Fibroblast of skin of right biceps (primary cell): ENCODE results near the gene DOHH.
A peak's percentile ranks its signal among the peaks of the same experiment; 100 is the strongest.
"Not testable (repeated sequence)": the region's sequence is repeated elsewhere in the genome, so short reads cannot be mapped to it uniquely, and the experiment has no call there.

Experiments
- DNase-seq: peaks from one replicate; pipeline ENCODE4 v3.0.0-alpha.2; 2013

Gene DOHH

DNA sequence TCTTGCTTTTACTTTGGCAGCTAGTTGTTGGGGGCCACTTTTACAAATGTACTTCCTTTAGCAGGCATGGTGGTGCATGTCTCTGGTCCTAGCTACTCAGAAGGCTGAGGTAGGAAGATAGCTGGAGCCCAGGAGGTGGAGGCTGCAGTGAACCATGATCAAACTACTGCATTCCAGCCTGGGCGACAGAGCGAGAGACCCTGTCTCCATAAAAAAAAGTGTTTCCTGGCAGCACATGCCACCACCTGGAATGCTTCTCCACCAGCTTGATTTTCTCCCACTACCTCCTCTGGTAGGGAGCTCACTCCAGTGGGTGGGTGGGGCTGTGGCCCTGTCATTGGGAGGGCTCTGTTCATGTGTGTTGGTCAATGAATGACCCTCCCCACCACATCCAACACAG lies 18.2 kb upstream of the DOHH start:
- DNase-seq, result no peak

DNA sequence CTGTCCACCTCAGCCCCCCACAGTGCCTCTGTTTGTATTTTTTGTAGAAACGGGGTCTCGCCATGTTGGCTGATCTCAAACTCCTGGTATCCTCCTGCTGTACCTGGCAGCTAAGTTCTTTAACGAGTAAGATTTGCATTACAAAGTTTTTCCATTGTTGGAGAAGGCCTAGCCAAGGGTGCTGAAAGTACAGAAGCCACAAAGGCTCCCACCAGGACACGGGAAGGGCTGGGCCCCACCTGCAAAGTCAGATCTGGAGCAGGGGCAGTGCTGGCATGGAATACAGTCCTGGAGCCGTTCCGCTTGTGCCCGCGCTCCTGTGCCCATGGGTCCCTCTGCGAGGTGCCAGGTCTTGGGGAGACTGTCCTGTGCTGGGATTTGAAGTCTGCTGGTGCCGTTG lies 17.8 kb upstream of the DOHH start:
- no peak for DNase-seq

DNA sequence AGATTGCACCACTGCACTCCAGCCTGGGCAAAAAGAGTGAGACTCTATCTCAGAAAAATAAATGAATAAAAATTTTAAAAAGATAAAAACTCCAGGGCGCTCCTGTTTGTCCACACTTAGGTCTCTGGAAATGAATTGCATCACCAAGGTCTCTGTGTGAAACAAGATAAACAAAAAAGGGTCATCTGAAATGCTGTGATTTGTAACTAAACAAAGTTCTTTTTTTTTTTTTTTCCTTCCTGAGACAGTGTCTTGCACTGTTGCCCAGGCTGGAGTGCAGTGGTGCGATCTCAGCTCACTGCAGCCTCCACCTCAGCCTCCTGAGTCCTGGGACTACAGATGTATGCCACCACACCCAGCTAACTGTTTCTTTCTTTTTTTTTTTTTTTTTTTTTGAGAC lies 17.2 kb upstream of the DOHH start:
- no peak for DNase-seq

DNA sequence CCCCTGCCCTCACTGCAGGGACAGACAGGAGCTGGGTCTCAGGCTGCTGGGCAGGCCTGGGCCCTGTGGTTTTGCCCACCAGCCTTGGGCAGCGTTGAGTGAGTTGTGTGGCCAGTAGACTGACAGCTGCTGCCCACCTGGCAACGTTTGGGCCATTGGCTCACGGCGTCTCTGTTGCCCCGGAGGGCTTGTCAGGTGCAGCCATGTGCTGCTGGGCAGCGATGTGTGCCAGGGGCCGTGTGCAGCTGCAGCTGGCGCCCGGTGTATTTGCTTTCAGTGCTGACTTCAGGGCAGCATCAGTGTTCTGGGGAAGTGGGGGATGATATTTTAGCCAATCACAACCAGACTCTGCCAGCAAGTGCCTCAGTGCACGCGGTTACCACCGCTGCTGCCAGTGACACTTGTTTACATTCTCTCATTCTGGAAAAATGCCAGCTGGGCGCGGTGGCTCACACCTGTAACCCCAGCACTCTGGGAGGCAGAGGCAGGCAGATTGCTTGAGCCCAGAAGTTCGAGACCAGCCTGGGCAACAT lies 16.3 kb upstream of the DOHH start:
- no peak for DNase-seq

DNA sequence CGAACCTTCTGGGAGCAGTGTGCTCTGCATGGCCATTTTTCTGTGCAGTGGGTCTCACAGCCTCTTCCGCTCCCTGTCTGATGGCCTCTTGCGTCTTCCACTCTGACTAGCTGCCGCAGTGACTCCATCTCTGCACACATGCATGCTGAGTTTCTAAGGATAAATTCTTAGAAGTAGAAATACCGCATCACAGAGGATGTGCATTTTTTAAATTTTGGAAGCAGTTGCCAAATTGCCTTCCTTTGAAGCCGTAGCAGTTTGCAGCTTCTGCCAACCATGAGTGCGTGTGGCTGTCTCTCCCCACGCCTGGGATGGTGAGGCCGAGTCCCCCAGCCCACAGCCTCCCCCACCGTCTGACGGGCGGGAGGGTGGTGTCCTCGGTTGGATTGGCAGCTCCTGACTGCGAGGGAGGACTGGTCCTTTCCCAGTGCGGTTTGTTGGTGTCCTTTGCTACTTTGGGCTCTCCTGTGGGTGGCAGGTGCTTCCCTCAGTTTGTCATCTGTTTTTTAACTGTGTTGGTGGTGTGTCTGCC lies 15.5 kb upstream of the DOHH start:
- DNase-seq, result peak; percentile 65

DNA sequence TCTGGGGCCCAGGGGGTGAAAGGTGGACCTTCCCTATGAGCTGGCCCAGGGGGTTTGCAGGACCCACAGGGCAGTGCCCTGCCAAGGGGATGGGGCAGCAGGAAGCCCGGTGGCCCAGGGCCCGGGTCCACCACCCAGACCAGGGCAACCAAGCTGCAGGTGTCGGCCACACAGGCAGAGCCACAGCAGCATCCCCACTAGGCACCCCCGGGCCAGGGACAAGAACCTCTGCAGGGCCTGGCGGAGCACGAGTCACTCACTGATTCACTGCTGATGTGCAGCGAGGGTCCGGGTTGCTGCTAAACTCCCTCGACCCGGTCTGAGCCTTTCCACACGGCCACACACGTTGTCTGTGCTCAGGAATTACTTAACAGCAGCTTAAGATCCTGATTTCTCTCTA lies 14.5 kb upstream of the DOHH start:
- DNase-seq, result peak; percentile 40

DNA sequence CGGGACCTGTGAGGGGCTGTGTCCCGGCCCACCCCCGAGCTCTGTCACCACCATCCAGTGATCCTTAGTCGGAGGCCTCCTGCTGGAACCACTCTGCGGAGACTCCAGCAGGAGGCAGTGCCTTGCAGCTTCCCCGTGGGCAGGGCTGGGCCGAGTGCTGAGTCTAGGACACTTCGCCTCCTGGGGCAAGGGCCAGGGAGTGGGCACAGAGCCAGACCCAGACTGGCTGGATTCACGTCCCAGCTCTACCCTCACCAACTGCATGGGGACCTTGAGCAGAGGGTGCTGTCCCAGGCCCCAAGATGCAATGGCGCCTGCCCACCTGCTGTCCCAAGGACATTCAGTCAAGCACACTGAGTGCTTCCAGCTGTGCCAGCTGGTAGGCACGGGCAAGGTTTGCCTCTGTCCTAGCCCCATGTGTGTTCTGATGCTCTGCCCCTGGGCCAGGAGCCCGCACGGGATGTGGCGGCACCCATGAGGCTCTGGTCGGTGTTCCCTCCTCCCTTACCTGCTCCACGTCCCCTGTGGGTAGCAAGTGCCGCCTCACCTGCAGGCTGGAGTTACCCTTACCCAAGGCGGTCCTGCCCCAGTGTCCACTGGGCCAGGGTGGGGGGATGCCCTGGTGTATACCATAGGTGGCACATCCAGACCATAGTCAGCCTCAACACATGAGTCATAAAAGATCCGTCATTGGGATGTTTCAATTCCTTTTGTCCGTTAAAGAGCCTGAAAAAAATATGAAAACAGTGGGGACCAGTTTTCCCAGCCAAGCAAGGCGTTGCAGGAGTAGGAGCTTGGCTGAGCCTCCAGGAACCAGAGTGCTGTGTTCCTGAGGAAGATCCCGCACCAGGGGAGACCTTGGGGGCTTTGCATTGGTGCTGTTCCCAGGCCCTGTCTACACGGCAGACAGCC lies 13.0 kb upstream of the DOHH start:
- no peak for DNase-seq

DNA sequence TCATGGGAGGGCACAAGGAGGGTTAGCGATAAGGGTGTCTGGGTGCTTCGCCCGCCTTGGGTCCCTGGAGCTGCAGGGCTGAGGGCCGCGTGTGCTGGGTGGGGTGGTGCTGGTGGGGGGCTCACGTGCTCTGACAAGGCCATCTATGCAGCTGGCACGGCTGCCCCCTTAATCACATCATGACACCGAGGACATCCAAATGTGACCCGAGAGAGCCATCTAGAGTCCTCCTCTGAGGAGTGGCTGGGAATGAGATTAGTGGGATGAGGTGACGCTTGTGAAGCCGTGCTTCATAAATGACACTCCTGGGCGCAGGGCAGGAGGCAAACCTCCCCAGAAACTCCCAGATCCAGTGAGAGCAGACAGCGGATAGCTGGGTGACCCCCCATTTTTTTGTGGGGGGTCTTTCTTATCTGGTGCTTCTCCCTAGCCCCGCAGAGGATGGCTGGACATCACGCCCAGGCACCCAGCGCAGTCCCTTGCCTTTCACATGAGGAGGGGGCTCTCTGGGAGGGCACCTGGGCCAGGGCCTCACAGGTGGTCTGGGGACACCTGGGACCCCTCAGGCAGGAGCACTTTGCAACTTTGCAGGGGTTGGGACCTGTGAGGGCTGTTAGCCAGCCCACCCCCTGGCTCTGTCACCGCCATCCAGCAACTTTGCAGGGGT lies 12.2 kb upstream of the DOHH start:
- no peak for DNase-seq

DNA sequence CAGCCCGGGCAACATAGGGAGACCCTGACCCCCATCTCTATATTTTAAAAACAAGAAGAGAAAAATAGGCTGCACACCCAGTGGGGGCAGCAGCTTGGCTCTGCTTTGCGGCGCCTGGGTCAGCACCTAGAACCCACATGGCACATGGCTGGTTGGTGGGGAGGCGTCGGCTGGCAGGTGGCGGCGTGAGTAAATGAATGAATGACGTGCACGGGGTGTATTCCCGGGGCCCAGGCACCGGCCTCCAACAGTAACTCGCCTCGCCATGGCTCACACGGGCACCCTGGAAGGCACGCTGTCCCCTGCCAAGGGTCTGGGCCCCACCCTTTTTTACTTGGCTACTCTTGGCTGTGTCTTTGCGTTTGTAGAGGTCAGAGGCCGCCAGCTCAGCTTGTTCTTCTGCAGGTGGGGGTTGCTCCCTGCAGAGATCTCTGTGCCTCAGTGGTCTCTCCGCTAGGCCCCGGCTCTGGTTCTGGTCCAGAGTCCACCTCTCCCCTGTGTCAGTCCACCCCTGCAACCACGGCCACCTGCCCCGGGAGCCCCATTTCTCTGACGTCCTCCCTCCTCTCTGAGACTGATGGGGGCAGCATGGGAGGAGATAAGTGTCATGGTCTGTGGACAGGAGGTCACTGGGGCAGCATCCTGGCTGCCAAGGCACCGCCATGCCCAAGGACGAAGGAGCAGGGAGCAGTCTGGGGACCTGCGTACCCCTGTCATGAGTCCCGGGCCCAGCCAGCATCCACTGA lies 11.2 kb upstream of the DOHH start:
- no peak for DNase-seq

DNA sequence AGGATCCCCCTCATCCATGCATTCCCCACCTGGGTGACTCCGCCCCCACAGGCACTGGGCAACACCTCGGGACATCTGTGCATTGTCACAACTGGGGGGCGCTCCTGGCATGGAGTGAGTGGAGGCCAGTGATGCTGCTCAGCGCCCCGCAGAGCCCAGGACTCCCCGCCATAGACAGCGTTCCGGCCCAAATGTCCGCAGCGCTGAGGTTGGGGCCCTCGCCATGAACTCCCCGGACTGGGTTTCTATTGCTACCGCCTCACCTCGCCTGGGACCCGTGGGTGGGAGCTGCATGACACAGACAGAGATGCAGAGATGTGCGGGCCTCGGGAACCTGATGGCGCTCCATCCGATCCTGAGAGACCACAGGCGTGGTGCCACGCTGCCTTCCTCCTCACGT lies 10.3 kb upstream of the DOHH start:
- DNase-seq, result no peak

DNA sequence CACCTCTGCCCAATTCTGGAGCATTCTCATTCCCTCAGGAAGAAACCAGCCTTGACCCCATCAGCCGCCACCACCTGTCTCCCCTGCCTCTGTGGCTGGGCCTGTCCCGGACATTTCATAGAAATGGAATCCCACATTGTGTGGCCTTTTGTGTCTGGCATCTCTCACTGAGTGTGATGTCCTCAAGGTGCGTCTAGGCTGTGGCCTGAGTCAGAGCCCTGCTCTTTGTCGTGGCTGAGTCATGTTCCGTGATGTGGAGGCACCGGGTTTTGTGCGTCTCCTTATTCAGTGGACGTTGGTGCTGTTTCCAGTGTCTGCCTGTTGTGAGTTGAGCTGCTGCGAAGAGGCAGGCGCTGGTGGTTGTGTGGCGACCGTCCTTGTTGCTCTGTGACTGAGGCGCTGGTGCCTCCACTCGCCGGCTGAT lies 9.1 kb upstream of the DOHH start:
- DNase-seq, result peak; percentile 70

DNA sequence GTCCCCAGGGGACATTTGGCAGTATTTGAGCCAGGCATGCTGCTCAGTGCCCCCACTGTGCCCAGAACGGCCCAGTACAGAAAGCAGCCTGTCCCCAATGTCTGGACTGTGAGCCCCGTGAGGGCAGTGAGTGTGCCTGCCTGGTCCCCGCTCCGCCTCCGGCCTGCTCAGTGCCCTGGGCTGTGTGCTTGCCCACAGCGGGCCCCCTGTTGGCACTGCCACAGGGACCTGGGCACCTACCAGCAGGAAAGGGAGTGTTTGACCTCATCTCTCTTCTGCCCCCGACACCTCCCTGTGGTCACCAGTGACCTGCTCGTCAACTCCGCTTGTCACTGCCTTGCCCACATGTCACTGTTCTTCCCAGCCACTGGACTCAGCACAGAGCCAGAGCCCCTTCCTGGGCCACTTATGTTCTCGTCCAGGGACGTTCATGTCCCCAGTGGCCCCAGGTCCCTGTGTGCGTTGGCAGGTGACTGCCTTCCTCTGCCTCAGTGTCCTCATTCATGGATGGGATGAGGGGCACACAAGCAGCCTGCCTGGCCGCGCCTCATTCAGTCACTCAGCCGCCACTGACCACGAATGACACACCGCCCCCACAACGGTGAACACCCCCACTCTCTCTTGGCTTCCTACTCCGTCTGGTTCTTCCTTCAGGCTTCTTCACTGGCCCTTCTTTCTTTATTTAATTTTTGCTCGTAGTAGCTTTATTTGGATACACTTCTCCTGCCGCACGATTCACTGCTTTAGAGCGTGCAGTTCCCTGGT lies 8.5 kb upstream of the DOHH start:
- peak; percentile 51 for DNase-seq

DNA sequence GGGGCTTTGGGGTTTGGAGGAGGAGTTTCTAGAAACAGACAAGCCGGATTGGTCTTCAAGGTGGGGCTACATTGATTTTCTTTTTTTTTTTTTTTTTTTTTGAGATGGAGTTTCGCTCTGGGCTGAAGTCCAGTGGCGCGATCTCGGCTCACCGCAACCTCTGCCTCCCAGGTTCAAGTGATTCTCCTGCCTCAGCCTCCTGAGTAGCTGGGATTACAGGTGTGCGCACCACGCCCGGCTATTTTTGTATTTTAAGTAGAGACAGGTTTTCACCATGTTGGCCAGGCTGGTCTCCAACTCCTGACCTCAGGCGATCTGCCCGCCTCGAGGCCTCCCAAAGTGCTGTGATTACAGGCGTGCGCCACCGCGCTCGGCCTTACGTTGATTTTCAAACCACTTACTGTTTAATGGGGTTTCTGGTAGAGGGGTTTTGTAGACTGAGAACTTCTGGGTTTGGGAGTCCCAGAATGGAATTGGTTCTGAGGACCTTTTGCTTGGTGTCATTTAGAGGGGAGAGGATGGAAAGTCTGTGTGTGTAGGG lies 7.7 kb upstream of the DOHH start:
- not testable (repeated sequence) for DNase-seq

DNA sequence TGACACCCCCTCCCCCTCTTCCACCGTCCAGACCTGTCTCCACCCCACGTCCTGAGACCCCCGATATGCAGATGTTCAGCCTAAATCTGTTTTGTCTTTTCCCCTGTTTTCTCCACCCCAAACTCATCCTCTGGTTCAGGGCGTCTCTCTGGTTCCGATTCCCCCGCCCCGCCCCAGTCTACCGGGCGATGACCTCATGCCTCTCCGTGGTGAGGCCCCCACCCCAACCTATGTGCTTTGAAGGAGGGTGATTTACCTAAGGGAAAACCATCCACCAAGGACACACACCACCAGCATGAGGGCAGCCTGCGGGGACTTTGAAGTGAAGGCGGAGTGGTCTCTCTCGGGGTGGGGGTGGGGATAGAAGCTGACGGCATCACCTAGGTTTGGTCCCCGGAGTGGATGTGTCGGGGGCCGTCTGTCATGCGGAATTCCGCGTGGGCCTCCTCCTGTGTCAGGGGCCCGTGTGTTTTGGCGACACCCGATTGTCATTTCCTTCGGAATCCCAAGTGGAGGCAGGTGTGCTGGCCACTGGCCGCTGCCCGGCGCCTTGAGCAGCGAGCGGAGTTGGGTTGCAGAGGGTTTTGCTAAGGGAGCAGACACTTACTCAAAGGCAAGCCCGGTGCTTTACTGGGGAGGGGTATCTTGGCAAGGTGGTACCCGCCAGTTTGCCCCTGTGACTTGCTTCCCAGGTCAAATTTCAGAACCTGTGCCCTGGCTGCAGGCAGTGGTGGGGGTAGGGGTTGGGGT lies 7.1 kb upstream of the DOHH start:
- DNase-seq, result no peak

DNA sequence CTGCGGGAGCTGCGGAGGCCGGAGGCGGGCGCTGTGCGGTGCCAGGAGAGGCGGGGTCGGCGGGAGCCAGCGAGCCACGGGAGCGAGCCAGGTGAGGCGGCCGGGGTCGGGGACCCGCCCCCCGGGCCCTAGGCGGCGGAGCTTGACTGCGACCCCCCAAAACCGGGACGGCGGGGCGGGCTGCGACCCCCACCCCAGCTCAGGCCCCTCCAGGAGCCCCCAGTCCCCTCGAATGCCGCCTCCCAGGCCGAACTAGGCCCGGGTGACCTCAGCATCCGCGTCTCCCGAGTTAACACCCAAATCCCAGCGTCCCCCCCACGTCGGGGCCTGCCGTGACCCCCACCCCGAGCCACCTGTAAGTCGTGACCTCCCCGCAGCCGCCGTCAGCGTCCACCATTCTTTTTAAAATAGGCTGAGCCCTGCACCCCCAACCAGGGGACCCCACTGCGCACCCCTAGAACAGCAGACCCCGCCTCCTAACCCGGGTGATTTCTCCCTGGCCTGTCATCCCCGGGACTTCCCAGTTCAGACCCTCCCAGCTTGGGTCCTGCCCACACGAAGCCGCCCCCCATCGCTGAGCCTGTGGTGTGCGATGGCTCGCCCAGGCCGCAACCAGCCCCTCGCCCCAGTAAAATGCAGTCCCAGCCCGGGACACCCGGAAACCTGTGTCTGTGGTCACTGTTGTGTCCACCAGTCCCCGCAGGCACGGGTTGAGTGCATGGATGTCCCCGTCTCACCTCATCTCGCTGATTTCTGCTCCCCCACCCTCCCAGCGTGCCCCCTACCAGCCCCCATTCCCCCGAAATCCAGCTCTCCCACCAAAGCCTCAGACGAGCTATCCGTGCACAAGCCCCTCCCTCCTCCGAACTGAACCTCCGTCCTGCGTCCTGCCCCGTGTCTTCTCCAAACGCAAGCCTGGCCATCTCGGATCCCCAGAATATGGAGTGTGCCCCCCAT lies 6.2 kb upstream of the DOHH start:
- no peak for DNase-seq

DNA sequence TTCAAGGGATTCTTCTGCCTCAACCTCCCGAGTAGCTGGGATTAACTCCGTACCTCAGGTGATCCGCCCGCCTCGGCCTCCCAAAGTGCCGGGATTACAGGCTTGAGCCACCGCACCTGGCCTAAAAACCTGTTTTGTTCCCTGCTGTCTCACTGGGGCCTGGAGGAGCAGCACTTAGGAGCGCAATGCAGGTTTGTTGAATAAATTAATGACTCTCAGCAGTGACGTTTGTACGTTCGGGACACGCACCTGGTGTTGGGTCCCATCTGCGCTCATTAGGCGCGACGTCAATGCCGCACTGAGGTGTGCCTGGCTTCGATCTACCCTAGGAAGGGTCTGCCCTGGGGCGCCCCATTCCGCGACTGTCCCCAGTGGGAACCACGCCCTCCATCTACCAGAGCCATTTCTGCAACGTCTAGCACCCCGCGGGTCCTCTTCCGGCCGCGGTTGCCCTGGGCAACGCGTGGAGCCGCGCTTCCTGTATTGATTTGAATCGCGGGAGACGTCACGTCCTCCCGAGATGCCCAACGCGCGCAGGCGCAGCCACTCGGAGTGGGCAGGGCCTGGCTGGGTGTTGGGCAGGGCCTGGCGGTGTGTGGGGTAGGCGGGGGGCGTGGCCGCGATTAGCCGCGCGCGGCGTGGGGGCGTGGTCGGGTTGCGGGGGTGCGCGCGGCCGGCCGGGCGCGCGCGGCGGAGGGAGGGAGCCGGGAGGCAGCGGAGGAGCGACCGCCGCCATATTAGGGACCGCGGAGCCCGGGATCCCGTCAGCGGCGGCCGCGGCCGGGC lies 5.3 kb upstream of the DOHH start, which contains the start of gene FZR1:
Gene FZR1 (plus strand): TSS at position 714 of the 786 bp plus-strand sequence. CDS start 16,679 bp downstream, outside the sequence.
- DNase-seq, result peak; percentile 99

DNA sequence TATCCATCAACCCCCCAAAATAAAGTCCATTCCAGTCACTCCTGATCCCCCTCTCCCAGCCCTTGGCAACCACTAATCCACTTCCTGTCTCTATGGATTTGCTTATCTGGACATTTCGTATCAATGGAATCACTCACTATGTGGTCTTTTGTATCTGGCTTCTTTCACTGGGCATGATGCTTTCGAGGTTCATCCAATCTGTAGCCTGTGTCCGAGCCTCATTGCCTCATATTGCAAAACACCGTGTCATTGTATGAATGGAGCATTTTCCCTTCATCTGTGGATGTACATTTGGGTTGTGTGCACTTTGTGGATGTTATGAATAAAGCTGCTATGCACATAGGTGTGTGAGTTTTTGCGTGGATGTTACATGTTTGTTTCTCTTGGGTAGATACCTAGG lies 4.3 kb upstream of the DOHH start:
- DNase-seq, result no peak

DNA sequence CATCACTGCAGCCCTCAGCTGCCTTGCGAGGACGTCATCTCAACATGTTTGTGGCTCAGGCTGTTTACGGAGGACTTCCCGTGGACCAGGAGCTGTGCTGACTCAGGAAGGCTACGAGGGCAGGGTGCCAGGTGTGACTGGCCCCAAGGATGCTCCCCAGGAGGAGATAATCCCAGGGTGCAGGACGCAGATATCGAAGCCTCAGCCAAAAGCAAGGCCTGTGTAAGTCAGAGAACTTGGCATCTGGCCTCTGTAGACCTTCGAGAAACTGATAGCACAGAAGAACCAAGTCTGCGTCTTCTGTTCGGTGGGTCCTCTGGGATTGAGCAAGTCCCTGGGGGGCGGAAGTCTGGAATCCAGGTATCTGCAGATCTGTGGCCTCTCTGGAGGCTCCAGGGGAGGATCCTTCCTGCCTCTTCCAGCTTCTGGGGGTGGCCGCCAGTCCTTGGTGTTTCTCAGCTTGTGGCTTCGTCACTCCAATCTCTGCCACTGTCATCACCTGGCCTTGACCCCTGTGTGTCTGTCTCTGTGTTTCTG lies 2.6 kb upstream of the DOHH start:
- DNase-seq, result peak; percentile 24

DNA sequence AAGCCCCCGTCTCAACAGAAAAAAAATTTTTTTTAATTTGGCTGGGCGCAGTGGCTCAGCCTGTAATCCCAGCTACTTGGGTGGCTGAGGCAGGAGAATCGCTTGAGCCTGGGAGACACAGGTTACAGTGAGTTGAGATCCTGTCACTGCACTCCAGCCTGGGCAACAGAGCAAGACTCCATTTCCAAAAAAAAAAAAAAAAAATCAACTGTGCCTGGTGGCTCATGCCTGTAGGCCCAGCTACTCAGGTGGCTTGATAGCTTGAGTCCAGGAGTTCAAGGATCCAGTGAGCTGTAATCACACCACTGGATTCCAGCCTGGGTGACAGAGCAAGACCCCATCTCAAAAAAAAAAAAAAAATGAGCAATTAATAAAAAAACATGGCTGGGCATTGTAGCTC lies 1.3 kb upstream of the DOHH start:
- no peak for DNase-seq
